ENCODE data around the gene PPIF. TPM values are rescaled to one million over a fixed set of nuclear protein-coding genes. Genes with fewer than 3 reads are reported as not detected.

PPIF gene
- total and polyA plus RNA-seq, 2 of the 4 experiments (the other 2 are of a cell fraction), result 29.2 to 130 TPM

- WGBS, 2 experiments (ENCODE audit: extremely low coverage in 2 of 2, insufficient read length in 1 of 2), result 86% methylated on average over 2 of the region's 3 CpGs; no CpG with 5 or more reads in 1 of the 2 experiments
- no peak overlapping the region for H3K4me2 ChIP-seq (ENCODE audit: low read depth, low read length)
- H3K79me1 ChIP-seq (ENCODE audit: low read depth in 1 of 2, low read length in 2 of 2), result no peaks in the 10 kb centered on the region; a peak in 1 of 4 replicates
- no peak overlapping the region for H4K91ac ChIP-seq (ENCODE audit: insufficient read depth, low read depth, low read length)
- in situ Hi-C loops (cut with MboI; ENCODE audit: low sequenced_read_pairs), result no loop called here
- H2BK5ac ChIP-seq (ENCODE audit: low read depth, low read length, poor library complexity, severe bottlenecking), result no peak overlapping the region
- H4K20me1 ChIP-seq (ENCODE audit: insufficient read depth, low read length), result no peaks in the 10 kb centered on the region
- no peak for DNase-seq
- no peak for TF ChIP-seq RCOR1 (IDR thresholded peaks at IDR 0.05; ENCODE audit: insufficient replicate concordance, low read length)
- TF ChIP-seq RFX5 (IDR thresholded peaks at IDR 0.05; ENCODE audit: low read depth, low read length), result no peak
- no peak for TF ChIP-seq CEBPB (IDR thresholded peaks at IDR 0.05; ENCODE audit: low read depth, low read length)
- TF ChIP-seq CTCF (conservative IDR thresholded peaks at IDR 0.05; ENCODE audit: low read depth, low read length), result no peak
- no peak for TF ChIP-seq MAZ (IDR thresholded peaks at IDR 0.05; ENCODE audit: borderline replicate concordance, low read depth, low read length)
- no TSS peak for BruUV-seq (replicated peaks)
- dilution Hi-C loops (cut with HindIII; ENCODE audit: low sequenced_read_pairs, unreplicated experiment), result no loop called here
- H3K9me1 ChIP-seq (ENCODE audit: insufficient read depth, low read length), result peaks cover 8% of the 10 kb centered on the region; the same call in 1 of the 2 replicates
- no peak overlapping the region for H4K5ac ChIP-seq (ENCODE audit: low read depth, low read length)
- H3K18ac ChIP-seq (ENCODE audit: low read depth, low read length), result no peak overlapping the region
- H2AK5ac ChIP-seq (ENCODE audit: low read depth, low read length), result no peak overlapping the region
- H3K4ac ChIP-seq (ENCODE audit: low read depth, low read length), result no peak overlapping the region
- intact Hi-C loops (cut with micrococcal nuclease), result no loop called here
- no peak overlapping the region for H3K9ac ChIP-seq (ENCODE audit: low read depth, low read length)
- H2BK20ac ChIP-seq (ENCODE audit: low read depth, low read length), result no peak overlapping the region
- no peak overlapping the region; the same call in 2 of the 3 replicates for H2BK15ac ChIP-seq (ENCODE audit: low read depth, low read length)
- no peak overlapping the region for H2BK120ac ChIP-seq (ENCODE audit: low read depth, low read length)
- no peaks in the 10 kb centered on the region for H3K36me3 ChIP-seq (ENCODE audit: control insufficient read depth, insufficient read depth, low read length)
- ChIA-PET POLR2A (ENCODE audit: unreplicated experiment) (no interaction called here), CTCF (no interaction called here)
- no peak overlapping the region for H3K23ac ChIP-seq (ENCODE audit: low read depth, low read length)
- no peak overlapping the region for H4K8ac ChIP-seq (ENCODE audit: low read depth in 2 of 2, low read length in 2 of 2)
- H3K4me3 ChIP-seq (ENCODE audit: insufficient read depth, low read depth, low read length), result no peak overlapping the region
- H3K56ac ChIP-seq (ENCODE audit: extremely low read depth, insufficient read depth, low read length), result no peak overlapping the region
- H3K27ac ChIP-seq (ENCODE audit: insufficient read depth, low read length), result no peak overlapping the region
- no peak overlapping the region for H3K14ac ChIP-seq (replicated peaks; ENCODE audit: low read depth, low read length)
- no peaks in the 10 kb centered on the region for H3K9me3 ChIP-seq (ENCODE audit: control insufficient read depth, insufficient read depth, low read length)
- no peaks in the 10 kb centered on the region for H3K27me3 ChIP-seq (ENCODE audit: control insufficient read depth, insufficient read depth, low read length)
- no peak overlapping the region for H2AFZ ChIP-seq (replicated peaks; ENCODE audit: low read length, poor library complexity)
- 0 out of 2 replicates have a peak, but pooled peaks cover 3% of the 10 kb centered on the region for H3K4me1 ChIP-seq (ENCODE audit: control insufficient read depth, insufficient read depth, low read length)
- no peak for ATAC-seq (ENCODE audit: low read depth)
- no peak overlapping the region for H2AK9ac ChIP-seq (replicated peaks; ENCODE audit: low read depth, low read length, poor library complexity)
Observed at GRCh38 chr10:79339266-79339665, 8.0 kb upstream of the PPIF start.
